Stimulated activated CD8-positive, alpha-beta memory T cell treated with anti-CD3 and anti-CD28 coated beads, Interleukin-4, amount 100 ng/mL, for 4 hours (primary cell): Measurements from ENCODE around the gene CDH11.

Experiments used
- DNase-seq, 2 donors: peaks; one replicate each; pipeline ENCODE4 v3.0.0-alpha.2; 2020; ENCODE audit warnings: low read depth in 2 of 2, low spot score in 1 of 2

The CDH11 gene

DNA sequence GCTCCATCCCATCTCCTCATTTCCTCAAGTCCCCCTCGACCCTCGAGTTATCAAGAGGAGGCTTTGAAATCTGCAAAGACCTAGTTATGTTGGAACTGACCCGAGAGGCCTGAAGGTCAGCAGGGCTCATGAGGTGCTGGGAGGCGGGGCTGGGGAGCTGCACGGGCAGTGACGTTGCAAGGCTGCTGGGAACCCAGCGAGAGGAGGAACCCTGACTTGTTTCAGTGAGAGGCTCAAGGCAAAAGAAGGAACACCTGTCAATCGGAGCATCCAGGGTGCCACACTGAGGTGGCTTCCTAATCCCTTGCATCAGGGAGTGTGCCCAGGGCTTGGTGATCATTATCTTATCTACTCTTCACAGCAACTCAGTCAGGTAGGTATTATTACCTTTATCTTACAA, 86.9 kb downstream of the CDH11 start:
- DNase-seq, result no peak

DNA sequence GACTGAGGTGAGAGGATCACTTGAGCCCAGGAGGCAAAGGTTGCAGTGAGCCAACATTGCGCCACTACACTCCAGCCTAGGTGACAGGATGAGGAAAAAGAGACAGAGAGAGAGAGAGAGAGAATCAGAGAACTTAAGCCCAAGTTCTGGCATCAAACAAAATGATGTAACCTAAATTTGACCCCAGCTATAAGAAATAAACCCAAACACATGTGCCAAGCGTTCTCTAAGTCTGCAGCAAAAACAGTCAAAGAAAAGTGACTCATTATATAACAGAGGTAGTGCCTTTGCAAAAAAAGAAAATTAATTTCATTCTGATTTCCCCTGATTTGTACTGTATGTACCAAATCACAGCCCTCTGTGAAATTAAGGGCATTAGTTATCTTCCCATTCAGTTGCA, 89.5 kb downstream of the CDH11 start:
- no peak for DNase-seq

DNA sequence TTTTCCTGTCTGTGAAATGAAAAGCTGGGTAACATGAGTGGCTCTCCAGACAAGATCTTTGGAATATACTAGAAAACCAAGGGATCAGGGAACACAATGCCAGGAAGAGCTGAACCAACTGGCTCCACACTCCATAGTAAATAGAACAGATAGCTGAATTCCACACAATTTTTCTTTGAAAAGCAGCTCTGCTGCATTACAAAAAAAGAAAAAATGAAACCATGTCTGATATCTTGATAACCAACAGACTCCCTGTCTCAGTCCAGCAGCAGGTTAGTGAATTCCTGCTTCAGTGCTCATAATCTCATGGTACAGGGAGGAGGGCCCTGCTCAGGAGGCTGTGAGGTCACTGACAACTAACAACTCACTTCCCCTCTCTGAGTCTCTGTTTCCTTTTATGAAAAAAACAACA, 97.1 kb downstream of the CDH11 start:
- DNase-seq, result no peak

- no peak for DNase-seq
Measured at GRCh38 chr16:65023802-65024201, 98.1 kb downstream of the CDH11 start.

DNA sequence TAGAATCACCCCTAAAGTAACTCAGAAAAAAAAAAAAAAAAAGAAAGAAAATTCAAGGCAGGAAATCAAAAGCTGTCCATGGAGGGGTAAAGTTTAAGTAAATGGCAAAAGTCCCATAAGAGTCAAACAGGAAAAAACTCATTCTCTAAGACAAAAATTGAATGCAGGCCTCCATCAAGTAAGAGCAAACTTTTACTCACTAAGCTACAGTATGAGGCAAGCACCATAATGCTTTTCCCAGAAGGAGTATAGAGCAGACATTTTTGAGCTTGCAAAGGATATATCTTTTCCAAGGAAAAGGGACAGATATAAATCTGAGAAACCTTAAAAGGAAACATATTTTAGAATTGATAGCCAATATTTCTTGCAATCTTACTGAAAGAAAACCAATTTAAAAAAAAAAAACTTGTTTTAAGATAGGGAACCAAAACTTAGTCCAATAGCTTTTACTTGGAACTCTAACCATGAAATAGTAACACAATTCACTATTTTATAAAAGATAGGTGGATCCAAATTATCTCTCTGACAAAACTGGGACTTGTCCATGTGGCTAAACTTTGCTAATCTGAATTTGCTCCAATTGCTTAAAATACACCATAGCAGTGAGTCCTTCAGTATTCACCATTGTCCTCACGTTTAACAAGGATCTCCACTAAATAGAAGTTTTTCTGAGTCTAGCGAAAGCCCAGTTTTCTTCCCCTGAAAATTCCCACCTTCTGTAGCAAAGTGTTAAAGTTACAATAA, 99.8 kb downstream of the CDH11 start:
- DNase-seq, result no peak

GRCh38 chr16:65016754-65017153, 105.1 kb downstream of the CDH11 start:
- no peak for DNase-seq

DNA sequence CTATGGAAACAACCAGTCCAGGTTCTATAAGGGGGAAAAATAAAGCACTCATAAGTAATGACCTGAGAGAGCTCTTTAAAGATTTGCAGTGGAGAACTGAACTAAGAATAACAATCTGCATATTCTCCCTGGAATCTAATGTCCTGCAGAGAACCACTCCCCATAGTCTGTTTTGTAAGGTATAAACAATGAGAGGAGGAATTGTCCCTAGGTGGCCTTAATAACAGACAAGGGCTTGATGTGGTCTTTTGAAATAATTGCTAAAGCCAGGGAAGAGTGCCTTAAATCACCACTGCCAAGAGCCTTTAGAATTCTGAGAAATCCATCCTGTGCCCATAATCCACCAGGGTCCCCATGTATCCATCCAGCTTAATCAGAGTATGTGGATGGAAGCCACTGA, 106.3 kb downstream of the CDH11 start:
- DNase-seq, result no peak

DNA sequence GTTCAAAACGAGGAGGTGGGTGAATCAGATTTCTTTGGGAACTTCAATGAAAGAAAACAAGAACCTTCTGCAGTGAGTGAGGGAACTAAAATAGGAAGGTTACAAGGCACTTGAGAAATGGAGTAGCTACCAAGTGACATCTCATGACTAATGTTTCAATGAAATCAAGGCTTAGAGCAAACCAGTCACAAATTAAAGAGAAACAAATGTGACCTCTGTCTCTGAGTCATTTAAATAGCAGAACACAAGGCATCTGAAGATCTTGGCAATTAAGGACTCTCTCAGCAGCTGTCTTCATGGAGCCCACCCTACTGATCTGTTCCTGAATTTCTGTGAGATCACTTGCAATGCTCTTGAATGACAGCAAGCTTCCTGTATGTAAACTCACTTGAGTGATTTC, 109.5 kb downstream of the CDH11 start:
- no peak for DNase-seq

GRCh38 chr16:65010125-65010524, 111.7 kb downstream of the CDH11 start:
- DNase-seq, result no peak

DNA sequence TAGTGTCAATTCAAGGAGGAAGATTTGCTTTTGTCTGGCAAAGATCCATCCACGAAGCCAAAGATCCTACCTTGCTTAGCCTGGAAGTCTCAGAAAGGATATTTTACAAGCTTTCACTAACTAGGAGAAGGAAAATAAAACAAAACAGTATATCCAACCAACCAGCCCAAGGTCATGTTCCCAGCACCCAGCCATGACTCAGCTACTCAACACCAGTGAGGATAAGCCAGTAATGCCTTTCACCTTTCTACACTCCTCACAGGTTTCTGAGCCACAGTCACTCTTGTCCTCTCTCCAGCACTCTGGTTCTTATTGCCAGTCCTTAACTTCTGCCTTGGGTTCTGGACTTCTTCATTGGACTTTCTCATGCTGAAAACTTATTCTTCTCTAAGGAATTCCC, 116.2 kb downstream of the CDH11 start:
- no peak for DNase-seq

DNA sequence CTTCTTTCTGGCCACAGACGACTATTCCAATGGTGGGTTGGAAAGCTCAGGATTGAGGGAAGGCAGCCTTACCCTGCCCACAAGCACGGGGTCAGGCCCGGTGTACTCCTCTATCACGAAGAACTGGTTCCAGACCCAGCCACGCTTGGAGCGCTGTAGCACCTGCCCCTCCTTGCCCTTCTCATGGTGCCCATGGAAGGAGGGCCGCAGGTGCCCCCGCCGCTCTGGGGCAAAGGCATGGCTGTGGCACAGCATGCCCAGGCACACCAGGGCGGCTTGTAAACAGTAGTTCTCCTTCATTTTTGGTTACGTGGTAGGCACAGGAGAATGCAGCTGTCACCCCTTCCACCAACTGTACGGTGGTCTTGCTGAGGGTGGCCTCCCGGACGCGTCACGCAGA, 117.3 kb downstream of the CDH11 start:
- no peak for DNase-seq

DNA sequence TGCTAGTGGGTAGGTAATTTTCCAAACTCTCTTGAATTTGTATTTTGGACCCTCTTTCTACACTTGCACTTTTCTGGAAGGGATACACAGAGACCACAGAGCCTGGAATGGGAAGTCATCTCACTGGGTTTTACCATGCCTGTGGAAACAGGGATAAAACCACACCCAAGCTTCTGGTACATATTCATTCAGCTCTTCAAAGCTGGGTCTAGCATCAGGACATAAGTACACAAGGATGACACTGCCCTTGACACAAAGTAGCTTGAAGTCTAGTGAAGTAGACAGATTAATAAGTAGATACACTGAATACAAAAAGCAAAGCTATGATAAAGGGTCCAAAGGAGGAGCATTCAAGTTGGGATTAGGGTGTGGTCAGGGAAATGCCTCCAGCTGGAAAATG, 118.2 kb downstream of the CDH11 start:
- no peak for DNase-seq

- DNase-seq, result no peak
Measured at GRCh38 chr16:65002265-65002664, 119.6 kb downstream of the CDH11 start.

DNA sequence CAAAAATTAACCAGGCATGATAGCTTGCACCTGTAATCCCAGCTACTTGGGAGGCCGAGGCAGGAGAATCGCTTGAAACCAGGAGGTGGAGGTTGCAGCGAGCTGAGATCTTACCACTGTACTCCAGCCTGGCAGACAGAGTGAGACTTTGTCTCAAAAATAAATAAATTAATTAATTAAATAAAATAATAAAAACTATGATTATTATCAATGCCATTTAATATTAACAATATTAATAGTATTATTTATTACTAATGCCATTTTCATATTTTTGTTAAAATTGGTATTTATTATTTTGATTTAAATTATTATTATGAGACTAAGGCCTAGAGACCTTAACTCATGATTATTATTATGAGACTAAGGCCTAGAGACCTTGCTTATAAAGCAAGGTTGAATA, 121.2 kb downstream of the CDH11 start:
- no peak for DNase-seq

DNA sequence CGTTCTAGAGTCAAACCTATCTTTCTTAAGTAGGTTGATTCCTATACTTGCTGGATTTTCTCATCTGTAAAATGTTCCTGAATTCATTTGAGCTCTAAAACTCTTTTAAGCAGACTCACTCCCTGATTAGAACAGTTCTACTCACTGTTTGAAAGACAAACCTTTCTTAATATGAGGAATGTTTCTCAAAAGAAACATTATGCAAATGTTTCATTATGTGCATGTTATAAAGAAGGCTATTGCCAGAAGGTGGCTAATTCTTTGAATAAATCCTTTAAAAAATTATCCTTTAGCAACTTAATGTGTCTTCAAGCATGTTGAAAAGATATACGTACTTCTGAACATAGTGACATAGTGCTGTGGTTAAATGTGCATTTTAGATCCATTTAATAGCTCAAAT, 124.1 kb downstream of the CDH11 start:
- DNase-seq, result no peak

DNA sequence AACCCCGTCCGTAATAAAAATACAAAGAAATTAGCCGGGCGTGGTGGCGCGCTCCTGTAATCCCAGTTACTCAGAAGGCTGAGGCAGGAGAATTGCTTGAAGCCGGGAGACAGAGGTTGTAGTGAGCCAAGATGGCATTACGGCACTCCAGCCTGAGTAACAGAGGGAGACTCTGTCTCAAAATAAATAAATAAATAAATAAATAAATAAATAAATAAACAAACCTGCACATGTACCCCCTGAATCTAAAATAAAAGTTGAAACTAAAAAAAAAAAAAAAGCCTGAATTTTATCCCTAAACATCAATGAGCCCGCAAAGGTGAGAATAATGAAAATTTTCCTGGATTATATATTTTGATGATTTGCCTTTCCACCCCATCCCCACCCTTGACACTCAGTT, 124.7 kb downstream of the CDH11 start:
- DNase-seq, result no peak

DNA sequence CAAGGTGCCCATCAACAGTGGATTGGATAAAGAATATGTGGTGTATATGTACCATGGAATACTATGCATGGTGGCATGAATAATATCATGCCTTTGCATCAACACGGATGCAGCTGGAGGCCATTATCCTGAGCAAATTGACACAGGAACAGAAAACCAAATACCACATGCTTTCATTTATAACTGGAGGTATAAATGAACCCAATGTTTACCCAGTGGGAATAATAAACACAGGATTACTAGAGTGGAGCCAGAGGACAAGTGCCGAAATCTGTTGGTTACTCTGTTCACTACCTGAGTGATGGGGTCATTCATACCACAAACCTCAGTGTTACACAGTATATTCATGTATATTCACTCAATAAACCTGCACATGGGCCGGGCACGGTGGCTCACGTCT, 125.2 kb downstream of the CDH11 start:
- DNase-seq, result no peak

- no peak for DNase-seq
Measured at GRCh38 chr16:64993464-64993863, 128.4 kb downstream of the CDH11 start.

- no peak for DNase-seq
Measured at GRCh38 chr16:64991001-64991400, 130.9 kb downstream of the CDH11 start.

DNA sequence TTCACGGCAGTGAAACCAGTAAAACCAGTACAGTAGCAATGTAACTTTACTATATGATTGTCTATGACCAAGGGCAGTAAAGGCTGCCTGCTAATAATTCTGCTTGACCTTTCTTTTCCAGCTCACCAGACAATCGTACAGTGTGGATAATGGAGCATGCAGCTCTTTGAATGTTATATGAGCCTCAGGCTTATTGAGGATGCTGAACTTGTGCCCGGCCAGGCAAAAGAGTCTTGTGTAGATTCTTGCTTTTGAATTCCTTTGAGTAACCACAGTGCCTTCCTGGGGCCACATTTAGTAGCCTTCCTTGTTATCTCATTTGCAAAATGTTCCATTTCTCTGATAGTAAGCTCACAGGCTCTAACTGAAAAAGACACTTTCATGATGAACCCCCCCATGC, 131.8 kb downstream of the CDH11 start:
- DNase-seq, result no peak

DNA sequence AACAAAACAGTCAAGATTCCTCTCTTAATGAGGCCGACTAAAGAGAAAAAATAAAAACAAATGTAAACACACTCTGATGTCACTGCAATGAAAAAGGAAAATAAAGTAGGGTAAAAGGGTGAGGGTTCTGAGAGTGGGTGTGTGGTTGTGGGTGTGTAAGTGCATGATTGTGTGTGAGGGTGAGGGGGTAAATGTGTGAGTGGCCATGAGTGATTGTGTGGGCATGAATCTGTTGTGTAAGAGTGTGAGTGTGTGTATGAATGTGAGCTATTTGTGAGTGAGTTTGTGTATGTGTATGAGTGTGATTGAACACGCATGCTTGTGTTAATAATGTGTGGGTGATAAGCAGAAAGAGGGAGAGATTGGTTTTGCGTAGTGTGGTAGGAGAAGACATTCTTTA, 132.8 kb downstream of the CDH11 start:
- DNase-seq, result no peak

DNA sequence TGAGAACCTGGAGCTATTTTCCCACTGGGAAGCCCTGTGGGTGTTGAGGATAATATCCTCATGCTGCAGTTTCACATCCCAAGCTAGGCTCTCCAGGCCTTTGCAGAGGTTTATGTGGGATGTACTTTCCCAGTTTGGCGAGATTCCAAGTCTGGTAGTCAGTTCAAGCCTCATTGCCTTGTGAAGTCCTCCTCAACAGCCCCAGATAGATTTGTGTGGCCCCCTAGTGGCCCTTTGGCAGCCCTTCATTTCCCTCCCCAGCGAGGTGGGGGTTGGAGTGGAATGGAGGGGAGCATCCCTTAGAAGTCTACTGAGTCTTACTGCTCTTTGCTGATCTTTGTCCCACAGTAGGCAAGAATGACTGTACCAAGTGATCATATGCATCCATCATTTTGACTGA, 137.9 kb downstream of the CDH11 start:
- no peak for DNase-seq

- DNase-seq, result no peak
Measured at GRCh38 chr16:64983231-64983630, 138.6 kb downstream of the CDH11 start.

- DNase-seq, result no peak
Measured at GRCh38 chr16:64982581-64982980, 139.3 kb downstream of the CDH11 start.
